BJ (cell line): Measurements from ENCODE around the gene ABHD14A. TPM values are rescaled to one million over a fixed set of nuclear protein-coding genes. Genes with fewer than 3 reads are reported as not detected.

ENCODE experiments used
- CTCF ChIA-PET: fragments of 350-600 bp; formaldehyde crosslinking; extraction: SDS; loops from one replicate; lab custom pipeline; 2021; ENCODE audit warnings: antibody characterized with exemption, inconsistent platforms; lab: Yijun Ruan, JAX
- POLR2A ChIA-PET: fragments of 300-600 bp; sonication (Branson Sonifier 250); formaldehyde crosslinking; extraction: SDS; loops from one replicate; lab custom pipeline; 2021; ENCODE audit warnings: antibody characterized with exemption; lab: Charles Lee
- DNase-seq: peaks from one replicate; pipeline ENCODE4 v3.0.0-alpha.2; 2011; ENCODE audit warnings: low read depth
- H3K27me3 ChIP-seq: 2 replicates; pipeline ENCODE4 v1.6.0; 2011; ENCODE audit warnings: low read length; ENCODE audit not compliant: control insufficient read depth, insufficient read depth
- H3K36me3 ChIP-seq: 2 replicates; pipeline ENCODE4 v1.5.1; 2011; ENCODE audit warnings: low read length; ENCODE audit not compliant: control insufficient read depth, insufficient read depth
- H3K4me3 ChIP-seq: 2 replicates; pipeline ENCODE4 v1.5.1; 2011; ENCODE audit warnings: low read depth, mild to moderate bottlenecking, control low read depth, low read length
- CTCF ChIP-seq: IDR thresholded peaks from 2 replicates; pipeline ENCODE4 v1.5.1; 2011; ENCODE audit warnings: low read depth, mild to moderate bottlenecking, control low read depth, inconsistent platforms, low read length, moderate library complexity; ENCODE audit not compliant: insufficient read depth
- polyA plus RNA-seq: library from polyadenylated mRNA; depleted of rRNA; stranded (reverse); fragments of >200 nt; gene quantifications from 2 replicates; pipeline ENCODE4 v1.2.3, GENCODE V29; 2011

The ABHD14A gene
- polyA plus RNA-seq, 1 experiment: 16.5 TPM

- ChIA-PET POLR2A (no interaction called here), CTCF (interaction anchor here (0.6 to 2.9 kb wide), 4 partner anchors 10 to 107 kb away, joined by 4 to 26 read pairs (median 6); no protein-coding TSS in a partner anchor)
Observed at GRCh38 chr3:52015438-52016228, 40.8 kb downstream of the ABHD14A start.

GRCh38 chr3:52017586-52017985 is 42.7 kb downstream of the ABHD14A start:
- no peak for TF ChIP-seq CTCF
- no peak for DNase-seq

More at GRCh38 chr3:52015438-52016228, 40.8 kb downstream of the ABHD14A start:
- no peak for DNase-seq
- no peak for TF ChIP-seq CTCF
- Histone ChIP-seq H3K4me3 (no peak overlapping the region), H3K36me3 (no peaks in the 10 kb centered on the region), H3K27me3 (no peaks in the 10 kb centered on the region)

DNA sequence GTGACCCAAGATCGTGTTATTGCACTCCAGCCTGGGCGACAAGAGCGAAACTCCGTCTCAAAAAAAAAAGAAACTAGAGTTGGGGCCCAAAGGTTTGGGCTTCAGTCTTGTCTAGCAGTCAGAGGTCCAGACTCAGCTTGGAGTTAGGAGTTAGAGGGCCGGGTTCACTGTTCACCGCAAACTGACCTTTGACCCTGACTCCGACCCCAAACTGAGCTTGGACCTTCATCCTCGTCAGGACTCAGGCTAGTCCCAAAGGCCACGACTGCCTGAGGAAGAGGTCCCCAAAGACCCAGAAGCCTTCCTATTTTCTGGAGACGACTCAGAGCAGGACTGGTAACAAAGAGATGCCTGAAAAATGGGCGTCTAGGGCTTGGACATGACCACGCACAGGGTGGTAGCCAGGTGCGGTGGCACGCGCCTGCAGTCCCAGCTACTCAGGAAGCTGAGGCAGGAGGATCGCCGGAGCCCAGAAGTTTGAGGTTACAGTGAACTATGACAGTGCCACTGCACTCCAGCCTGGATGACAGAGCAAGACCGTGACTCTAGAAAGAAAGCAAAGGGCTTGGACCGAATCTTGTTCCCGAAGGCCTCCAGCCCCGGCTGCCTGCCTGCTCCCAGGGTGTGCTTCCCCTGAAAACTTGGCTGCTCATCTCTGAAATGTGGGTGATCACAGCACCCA is 43.6 kb downstream of the ABHD14A start:
- CTCF ChIA-PET: interaction anchor here (0.6 to 2.2 kb wide), 2 partner anchors 16 to 124 kb away, joined by 3 to 6 read pairs; no protein-coding TSS in a partner anchor
- H3K27me3 ChIP-seq: no peaks in the 10 kb centered on the region
- H3K4me3 ChIP-seq: no peak overlapping the region
- no peaks in the 10 kb centered on the region for H3K36me3 ChIP-seq
- POLR2A ChIA-PET: no interaction called here
- no peak for TF ChIP-seq CTCF
- no peak for DNase-seq

More at GRCh38 chr3:52017586-52017985, 42.7 kb downstream of the ABHD14A start:
- ChIA-PET POLR2A (no interaction called here), CTCF (interaction anchor here (1.6 kb wide), 1 partner anchor 13 kb away, joined by 7 read pairs; no protein-coding TSS in a partner anchor)
- no peaks in the 10 kb centered on the region for H3K27me3 ChIP-seq
- no peak overlapping the region for H3K4me3 ChIP-seq
- H3K36me3 ChIP-seq: no peaks in the 10 kb centered on the region

DNA sequence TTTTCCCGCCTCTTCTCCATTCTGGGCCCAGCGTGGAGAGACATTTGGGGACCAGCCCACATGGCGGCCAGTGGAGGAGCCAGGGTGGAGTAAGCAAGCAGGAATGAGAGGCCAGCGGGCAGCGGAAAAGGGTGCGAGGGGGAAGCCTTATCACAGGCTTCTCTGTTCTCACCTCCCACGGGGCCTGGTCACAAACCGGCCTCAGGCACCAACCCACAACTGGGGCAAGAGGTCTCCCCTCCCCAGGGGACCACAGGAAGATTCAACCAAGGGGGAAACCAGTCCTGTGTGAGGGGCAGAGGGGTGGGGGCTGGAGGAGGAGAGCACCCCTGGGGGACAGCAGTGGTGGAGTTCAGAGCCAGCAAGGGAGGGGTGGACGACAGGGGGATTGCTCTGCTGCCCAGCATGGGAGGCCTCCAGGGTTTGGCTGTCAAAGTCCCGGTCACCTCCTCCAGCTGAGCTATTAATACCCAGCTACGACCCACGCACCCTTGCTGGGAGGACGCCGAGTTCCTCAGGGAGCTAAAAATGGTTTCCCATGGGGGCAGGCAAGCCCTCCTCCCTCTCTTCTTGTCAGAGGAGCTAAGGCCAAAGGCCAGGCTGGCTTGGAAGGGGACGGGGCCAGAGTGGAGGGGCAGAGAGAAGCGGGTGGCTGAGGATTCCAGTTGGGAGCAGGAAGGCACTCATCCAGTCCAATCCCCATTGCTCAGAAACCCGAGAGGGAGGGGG is 44.7 kb downstream of the ABHD14A start:
- no peak for TF ChIP-seq CTCF
- POLR2A ChIA-PET: no interaction called here
- CTCF ChIA-PET: interaction anchor here (0.6 to 2.2 kb wide), 3 partner anchors 17 to 123 kb away, joined by 3 to 7 read pairs (median 6); no protein-coding TSS in a partner anchor
- H3K4me3 ChIP-seq: no peak overlapping the region
- DNase-seq: no peak
- H3K36me3 ChIP-seq: no peaks in the 10 kb centered on the region
- H3K27me3 ChIP-seq: no peaks in the 10 kb centered on the region
